Upper lobe of left lung (tissue), 4 donors: Measurements from ENCODE around the gene STOX2.

ENCODE experiments used
- EP300 ChIP-seq, 4 donors: sonication (generic); formaldehyde crosslinking; IDR thresholded peaks; one replicate each; pipeline ENCODE4 v1.5.1; 2017; ENCODE audit warnings: antibody characterized with exemption in 4 of 4, control low read depth in 2 of 4
- POLR2A ChIP-seq, 4 donors: fragments of 450-650 bp; IDR thresholded peaks; one replicate each; pipeline ENCODE4 v1.5.1; 2016 to 2017; ENCODE audit warnings: antibody characterized with exemption in 4 of 4, mild to moderate bottlenecking in 2 of 4
- POLR2AphosphoS5 ChIP-seq, 2 donors: sonication (generic); formaldehyde crosslinking; IDR thresholded peaks; one replicate each; pipeline ENCODE4 v1.5.1; 2017; ENCODE audit warnings: antibody characterized with exemption in 2 of 2
- TF ChIP-seq, protein P1 (sequence below), 6 experiments: fragments of 450-650 bp in 4 of 6; fragments of 200-600 bp in 2 of 6; sonication (generic) in 2 of 6; IDR thresholded peaks; one replicate each; pipeline ENCODE4 v1.5.1; 2016 to 2019; ENCODE audit warnings: antibody characterized with exemption in 6 of 6

DNA sequence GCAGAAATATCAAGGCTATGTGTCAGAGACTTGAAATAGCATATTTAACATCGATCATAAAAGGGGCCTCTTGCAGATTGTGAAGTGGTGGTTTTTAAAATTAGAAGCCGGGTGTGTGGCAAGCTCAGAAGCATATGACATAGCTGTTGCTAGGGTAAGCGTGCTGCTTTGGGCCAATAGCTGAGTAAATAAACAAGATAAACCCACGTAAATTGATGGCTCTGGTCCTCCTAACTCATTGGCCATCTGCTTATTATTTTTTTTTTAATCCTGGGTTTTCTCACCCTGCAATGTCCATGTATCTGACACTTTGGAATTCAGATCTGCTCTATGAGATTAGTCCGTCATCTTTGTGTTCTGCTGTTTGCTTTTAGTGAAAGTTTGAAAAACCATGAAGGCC is 32.6 kb upstream of the STOX2 start:
- no peak for TF ChIP-seq POLR2AphosphoS5 (IDR thresholded peaks at IDR 0.05)
- TF ChIP-seq, protein P1, sequence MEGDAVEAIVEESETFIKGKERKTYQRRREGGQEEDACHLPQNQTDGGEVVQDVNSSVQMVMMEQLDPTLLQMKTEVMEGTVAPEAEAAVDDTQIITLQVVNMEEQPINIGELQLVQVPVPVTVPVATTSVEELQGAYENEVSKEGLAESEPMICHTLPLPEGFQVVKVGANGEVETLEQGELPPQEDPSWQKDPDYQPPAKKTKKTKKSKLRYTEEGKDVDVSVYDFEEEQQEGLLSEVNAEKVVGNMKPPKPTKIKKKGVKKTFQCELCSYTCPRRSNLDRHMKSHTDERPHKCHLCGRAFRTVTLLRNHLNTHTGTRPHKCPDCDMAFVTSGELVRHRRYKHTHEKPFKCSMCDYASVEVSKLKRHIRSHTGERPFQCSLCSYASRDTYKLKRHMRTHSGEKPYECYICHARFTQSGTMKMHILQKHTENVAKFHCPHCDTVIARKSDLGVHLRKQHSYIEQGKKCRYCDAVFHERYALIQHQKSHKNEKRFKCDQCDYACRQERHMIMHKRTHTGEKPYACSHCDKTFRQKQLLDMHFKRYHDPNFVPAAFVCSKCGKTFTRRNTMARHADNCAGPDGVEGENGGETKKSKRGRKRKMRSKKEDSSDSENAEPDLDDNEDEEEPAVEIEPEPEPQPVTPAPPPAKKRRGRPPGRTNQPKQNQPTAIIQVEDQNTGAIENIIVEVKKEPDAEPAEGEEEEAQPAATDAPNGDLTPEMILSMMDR (IDR thresholded peaks at IDR 0.05): no peak
- TF ChIP-seq POLR2A (IDR thresholded peaks at IDR 0.05): no peak
- no peak for TF ChIP-seq EP300 (IDR thresholded peaks at IDR 0.05)
